ENCODE measurements around the gene MED22.

DNA sequence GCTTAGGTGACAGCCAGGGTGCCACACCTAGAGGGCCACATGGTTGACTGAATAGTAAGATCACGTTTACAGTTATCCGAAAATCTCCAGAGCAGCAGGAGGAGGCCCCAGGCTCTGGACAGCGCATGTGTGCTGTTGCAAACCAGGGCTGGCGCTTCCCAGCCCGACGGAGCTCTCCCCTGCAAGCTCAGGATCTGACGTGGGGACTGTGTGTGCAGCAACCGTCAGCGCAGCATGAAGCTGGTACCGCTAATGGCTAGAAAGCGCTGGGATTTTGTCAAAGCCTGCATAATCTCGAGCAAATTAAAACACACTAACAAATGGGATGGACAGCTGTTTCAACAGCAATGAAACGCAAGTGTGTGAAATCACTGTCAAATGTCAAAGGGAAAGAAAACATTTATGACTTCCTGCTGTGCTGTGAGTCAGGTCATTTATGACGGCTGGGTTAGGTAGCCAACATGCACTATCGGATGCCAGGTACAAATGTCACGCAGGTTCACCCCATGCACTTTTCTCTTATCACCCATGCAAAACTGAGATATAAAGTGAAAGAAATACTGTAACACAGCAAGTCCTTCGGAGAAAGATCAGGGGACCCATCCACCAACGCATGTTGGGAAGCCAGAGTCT is 20.4 kb upstream of the MED22 start:
- TF ChIP-seq POLR2AphosphoS5 (IDR thresholded peaks at IDR 0.05; ENCODE audit: low read depth, low read length) (no peak), POLR2A (IDR thresholded peaks at IDR 0.05; ENCODE audit: low read depth, low read length) (no peak), TAF1 (IDR thresholded peaks at IDR 0.05; ENCODE audit: low read depth, low read length) (no peak)

Data from GM12891 (cell line).